ENCODE results near the gene DCXR.

Gene DCXR

GRCh38 chr17:81987161-81987770 is 50.2 kb downstream of the DCXR start:
- Histone ChIP-seq H3K4me3 (ENCODE audit: low read depth in 1 of 2, low read length in 1 of 2) (no peak overlapping the region), H3K27ac (no peak overlapping the region), H3K36me3 (peaks cover 34% of the 10 kb centered on the region)

DNA sequence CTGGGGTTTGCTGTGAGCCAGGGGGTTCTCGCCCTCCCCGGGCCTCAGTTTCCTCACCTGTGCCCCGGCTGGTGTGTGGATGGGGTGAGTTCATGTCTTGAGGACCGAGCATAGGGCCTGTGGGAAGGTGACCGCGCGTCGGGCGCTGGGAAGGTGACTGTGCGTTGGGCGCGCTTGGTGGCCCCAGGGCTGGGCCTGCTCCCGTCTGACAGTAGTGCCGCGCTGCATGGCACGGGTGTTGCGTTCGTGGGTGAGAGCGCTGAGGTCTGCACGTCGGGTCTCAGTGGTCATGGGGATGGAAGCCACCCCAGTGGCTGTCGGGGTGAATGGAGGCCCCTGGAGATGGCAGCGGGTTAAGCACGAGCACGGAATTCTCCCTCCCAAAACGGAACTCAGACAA is 50.9 kb downstream of the DCXR start:
- TF ChIP-seq, protein P1, sequence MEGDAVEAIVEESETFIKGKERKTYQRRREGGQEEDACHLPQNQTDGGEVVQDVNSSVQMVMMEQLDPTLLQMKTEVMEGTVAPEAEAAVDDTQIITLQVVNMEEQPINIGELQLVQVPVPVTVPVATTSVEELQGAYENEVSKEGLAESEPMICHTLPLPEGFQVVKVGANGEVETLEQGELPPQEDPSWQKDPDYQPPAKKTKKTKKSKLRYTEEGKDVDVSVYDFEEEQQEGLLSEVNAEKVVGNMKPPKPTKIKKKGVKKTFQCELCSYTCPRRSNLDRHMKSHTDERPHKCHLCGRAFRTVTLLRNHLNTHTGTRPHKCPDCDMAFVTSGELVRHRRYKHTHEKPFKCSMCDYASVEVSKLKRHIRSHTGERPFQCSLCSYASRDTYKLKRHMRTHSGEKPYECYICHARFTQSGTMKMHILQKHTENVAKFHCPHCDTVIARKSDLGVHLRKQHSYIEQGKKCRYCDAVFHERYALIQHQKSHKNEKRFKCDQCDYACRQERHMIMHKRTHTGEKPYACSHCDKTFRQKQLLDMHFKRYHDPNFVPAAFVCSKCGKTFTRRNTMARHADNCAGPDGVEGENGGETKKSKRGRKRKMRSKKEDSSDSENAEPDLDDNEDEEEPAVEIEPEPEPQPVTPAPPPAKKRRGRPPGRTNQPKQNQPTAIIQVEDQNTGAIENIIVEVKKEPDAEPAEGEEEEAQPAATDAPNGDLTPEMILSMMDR (IDR thresholded peaks at IDR 0.05) = no peak
- no peak overlapping the region for H3K4me3 ChIP-seq (ENCODE audit: low read depth in 1 of 2, low read length in 1 of 2)
- H3K27me3 ChIP-seq = no peaks in the 10 kb centered on the region
- H3K36me3 ChIP-seq = peaks cover 34% of the 10 kb centered on the region
- H3K4me1 ChIP-seq (ENCODE audit: control insufficient read depth in 1 of 2, insufficient read depth in 1 of 2, low read depth in 1 of 2, low read length in 1 of 2) = no peaks in the 10 kb centered on the region
- no peaks in the 10 kb centered on the region for H3K9me3 ChIP-seq
- no peak overlapping the region for H3K27ac ChIP-seq

More at GRCh38 chr17:81987161-81987770, 50.2 kb downstream of the DCXR start:
- TF ChIP-seq, protein P1 (IDR thresholded peaks at IDR 0.05) = no peak
- no peaks in the 10 kb centered on the region for H3K9me3 ChIP-seq
- H3K4me1 ChIP-seq (ENCODE audit: control insufficient read depth in 1 of 2, insufficient read depth in 1 of 2, low read depth in 1 of 2, low read length in 1 of 2) = no peaks in the 10 kb centered on the region
- H3K27me3 ChIP-seq = no peaks in the 10 kb centered on the region
